HG02642 (cell line): ENCODE data around the gene TSC22D1.

ENCODE experiments used
- ATAC-seq: cut with Tn5 transposase; IDR thresholded peaks from one replicate; pipeline ENCODE4 v1.9.1; 2021; ENCODE audit warnings: mild to moderate bottlenecking; ENCODE audit not compliant: unreplicated experiment, poor library complexity

Gene TSC22D1

DNA sequence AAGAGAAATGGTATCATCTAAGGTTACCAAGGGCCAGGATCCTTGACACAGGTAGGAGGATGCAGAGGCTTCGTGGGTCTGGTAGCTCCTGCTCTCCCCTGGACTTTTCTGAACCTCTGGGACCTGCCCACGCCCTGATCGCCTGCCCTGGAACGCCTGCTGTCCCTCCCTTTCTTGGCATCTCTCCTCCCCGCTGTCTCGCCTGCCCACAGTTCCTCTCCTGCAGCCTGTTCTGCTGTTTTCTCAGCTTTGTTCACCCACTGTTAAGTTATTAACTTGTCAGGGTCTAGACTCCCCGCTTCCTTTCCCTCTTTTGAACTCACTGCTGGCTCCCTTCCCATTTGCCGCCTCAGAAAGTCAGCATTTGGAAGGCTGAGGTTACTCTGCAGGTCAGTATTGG is 182.7 kb downstream of the TSC22D1 start:
- no peak for ATAC-seq

DNA sequence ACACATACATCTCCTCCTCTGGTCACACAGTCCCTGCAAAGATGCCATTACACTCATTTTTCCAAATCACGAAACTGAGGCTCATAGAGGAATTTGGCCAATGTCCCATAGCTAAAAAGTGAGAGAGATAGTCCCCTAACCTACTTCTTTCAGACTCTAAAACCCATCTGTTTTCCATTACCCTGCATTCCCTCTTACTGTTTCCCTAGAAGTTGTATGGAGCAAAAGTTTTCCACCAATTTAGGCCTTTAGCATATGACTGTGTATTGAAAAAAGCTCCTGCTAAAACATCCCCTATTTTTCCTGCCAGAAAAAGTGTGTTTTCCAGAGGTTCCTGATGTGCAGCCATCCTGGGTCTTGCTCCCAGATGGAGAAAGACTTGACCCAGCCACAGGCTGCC is 186.3 kb downstream of the TSC22D1 start:
- ATAC-seq, result no peak

DNA sequence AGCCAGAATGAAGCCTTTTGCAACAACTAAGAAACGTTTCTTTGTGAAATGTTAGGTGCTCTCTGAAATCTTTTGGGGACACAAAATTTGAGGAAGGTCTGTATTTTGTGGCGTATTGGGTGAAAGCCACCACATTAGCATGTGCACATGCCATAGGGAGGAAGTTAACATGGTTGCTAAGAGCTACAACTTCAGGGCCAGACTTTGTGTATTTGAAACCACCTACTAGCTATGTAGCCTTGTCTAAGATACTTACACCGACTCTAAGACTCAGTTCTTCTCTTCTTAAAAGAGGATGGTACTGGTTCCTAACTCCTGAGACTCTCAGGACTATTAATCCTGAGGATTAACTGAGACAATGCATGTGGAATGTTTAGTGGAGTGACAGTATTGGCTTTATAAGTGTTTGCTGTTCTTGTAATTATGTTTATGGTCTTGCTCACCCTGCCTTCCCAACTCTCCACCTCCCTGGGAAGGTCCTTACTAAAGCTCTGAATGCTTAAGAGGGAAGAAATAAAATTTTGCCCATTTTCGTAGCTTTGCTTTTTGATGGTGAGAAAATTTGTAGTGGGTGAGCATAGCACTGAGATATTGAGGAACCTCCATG is 187.0 kb downstream of the TSC22D1 start:
- ATAC-seq, result no peak

DNA sequence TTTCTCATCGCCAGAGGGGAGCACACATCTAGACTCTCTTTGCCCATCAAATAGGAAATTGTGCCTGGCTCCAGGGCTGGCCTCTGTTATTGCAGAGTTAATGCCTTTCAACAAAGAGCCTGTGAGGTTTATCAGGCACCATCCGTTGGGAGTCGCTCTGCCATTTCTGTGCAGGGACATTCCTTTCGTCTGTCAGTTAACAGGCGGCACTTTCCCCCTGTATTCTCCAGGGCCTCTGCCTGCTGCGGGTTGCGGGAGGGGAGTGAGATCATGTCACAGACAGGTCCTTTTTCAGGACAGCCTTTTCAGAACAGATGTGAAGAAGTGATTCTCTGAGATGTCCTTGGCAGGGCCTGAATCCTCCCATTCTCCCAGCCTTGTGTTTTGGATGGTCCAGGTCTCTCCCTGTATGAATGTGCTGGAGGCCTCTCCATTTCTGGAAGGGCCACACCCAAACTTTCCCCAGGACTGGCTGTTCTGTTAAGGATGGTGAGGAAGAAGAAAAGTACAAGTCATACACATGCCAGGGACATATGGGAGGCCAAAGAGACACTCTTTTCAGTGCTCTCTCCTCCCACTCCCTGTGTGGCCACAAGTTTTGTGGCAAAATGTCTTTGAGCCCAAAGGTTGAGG is 187.6 kb downstream of the TSC22D1 start:
- ATAC-seq, result no peak

GRCh38 chr13:44386913-44387556 is 189.1 kb downstream of the TSC22D1 start:
- ATAC-seq, result no peak

DNA sequence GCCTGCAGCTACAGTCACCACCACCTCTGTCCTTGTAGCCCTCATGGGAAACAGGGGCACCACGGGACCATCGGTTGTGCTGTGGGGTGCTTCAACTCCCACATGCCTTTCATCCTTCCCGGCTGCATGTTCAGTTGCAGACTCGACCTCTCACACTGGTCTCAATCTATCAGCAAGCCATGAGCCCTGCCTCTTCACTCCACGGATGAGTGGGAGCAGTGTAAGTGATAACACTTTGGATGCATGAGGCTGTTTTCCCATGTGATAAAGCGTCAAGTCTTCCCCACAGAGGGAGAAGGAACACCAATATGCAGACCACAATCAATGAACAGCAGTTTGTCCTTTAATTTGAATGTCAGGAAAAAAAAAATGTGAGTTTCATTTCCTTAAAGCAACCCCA is 190.3 kb downstream of the TSC22D1 start:
- ATAC-seq, result no peak

- ATAC-seq, result no peak
These were observed 190.7 kb downstream of the TSC22D1 start for GRCh38 chr13:44385401-44385800.

- no peak for ATAC-seq
These were observed 191.4 kb downstream of the TSC22D1 start for GRCh38 chr13:44384778-44385177.

GRCh38 chr13:44383945-44384344 is 192.2 kb downstream of the TSC22D1 start:
- no peak for ATAC-seq

- ATAC-seq, result no peak
These were observed 193.4 kb downstream of the TSC22D1 start for GRCh38 chr13:44382635-44383145.
